Muscle layer of colon (tissue), 2 donors: Measurements from ENCODE around the gene CUL1.

Source experiments
- H3K27ac ChIP-seq: one replicate; pipeline ENCODE4 v1.7.0; 2013; ENCODE audit warnings: low read depth, mild to moderate bottlenecking, low read length, moderate library complexity
- H3K27me3 ChIP-seq, 2 donors: one replicate each; pipeline ENCODE4 v1.7.0; 2013; ENCODE audit warnings: low read length in 2 of 2, mild to moderate bottlenecking in 2 of 2; ENCODE audit not compliant: insufficient read depth in 2 of 2, control insufficient read depth in 1 of 2
- H3K36me3 ChIP-seq: one replicate; pipeline ENCODE4 v1.7.0; 2013; ENCODE audit warnings: mild to moderate bottlenecking, low read length; ENCODE audit not compliant: insufficient read depth
- H3K4me1 ChIP-seq: one replicate; pipeline ENCODE4 v1.7.0; 2013; ENCODE audit warnings: mild to moderate bottlenecking, low read length; ENCODE audit not compliant: insufficient read depth
- H3K4me3 ChIP-seq, 2 donors: one replicate each; pipeline ENCODE4 v1.7.0; 2013; ENCODE audit warnings: low read length in 2 of 2, low read depth in 1 of 2, mild to moderate bottlenecking in 1 of 2, moderate library complexity in 1 of 2
- H3K9ac ChIP-seq: one replicate; pipeline ENCODE4 v1.7.0; 2013; ENCODE audit warnings: low read length
- H3K9me3 ChIP-seq: one replicate; pipeline ENCODE4 v1.7.0; 2013; ENCODE audit warnings: mild to moderate bottlenecking, low read length
- donor health status: abdominal sarcoma.
- donor health status: Adenocarcinoma of cecum.

Gene CUL1

GRCh38 chr7:148698397-148699023 lies at the start of gene CUL1:
CUL1 (plus strand) TSS chr7:148698903; CDS start chr7:148730123, 31,220 bp downstream.
- Histone ChIP-seq H3K36me3 (no peaks in the 10 kb centered on the region), H3K4me1 (peaks cover 28% of the 10 kb centered on the region), H3K9me3 (no peaks in the 10 kb centered on the region), H3K9ac (peak within 1 kb of the TSS; percentile 88), H3K27ac (peak within 1 kb of the TSS; percentile 98), H3K4me3 (peak within 1 kb of the TSS; percentile 75 to 81), H3K27me3 (no peaks in the 10 kb centered on the region)

GRCh38 chr7:148650232-148650858 lies 48.4 kb upstream of the CUL1 start:
- H3K27me3 ChIP-seq: no peaks in the 10 kb centered on the region
- no peak overlapping the region for H3K9ac ChIP-seq
- H3K36me3 ChIP-seq: no peaks in the 10 kb centered on the region
- no peaks in the 10 kb centered on the region for H3K4me1 ChIP-seq
- H3K9me3 ChIP-seq: no peaks in the 10 kb centered on the region
- H3K4me3 ChIP-seq: no peak overlapping the region
- H3K27ac ChIP-seq: no peak overlapping the region

- Histone ChIP-seq H3K9ac (no peak overlapping the region), H3K4me3 (no peak overlapping the region), H3K36me3 (no peaks in the 10 kb centered on the region), H3K27ac (no peak overlapping the region), H3K4me1 (no peaks in the 10 kb centered on the region), H3K9me3 (no peaks in the 10 kb centered on the region), H3K27me3 (no peaks in the 10 kb centered on the region)
Measured at GRCh38 chr7:148652773-148653172, 45.9 kb upstream of the CUL1 start.

DNA sequence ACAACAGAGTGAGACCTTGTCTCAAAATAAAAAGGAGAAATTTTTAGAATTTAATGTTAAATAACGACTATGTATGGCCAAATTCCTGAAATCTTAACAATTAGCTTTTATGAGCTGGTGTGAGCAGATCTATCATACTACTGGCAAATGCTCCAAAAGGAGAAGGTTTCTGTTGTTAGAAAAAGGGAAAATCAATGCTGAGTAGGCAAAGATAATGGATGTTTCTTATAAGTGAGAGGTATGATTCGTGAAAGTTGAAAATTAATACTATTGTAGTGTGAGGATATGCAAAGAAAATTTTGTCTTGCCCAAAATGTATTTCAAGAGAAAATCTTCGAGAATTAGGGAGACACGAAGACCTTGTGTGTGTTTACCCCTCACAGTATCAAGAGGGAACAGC lies 40.8 kb upstream of the CUL1 start:
- Histone ChIP-seq H3K4me3 (no peak overlapping the region), H3K36me3 (no peaks in the 10 kb centered on the region), H3K9me3 (no peaks in the 10 kb centered on the region), H3K4me1 (no peaks in the 10 kb centered on the region), H3K9ac (no peak overlapping the region), H3K27me3 (no peaks in the 10 kb centered on the region), H3K27ac (no peak overlapping the region)

DNA sequence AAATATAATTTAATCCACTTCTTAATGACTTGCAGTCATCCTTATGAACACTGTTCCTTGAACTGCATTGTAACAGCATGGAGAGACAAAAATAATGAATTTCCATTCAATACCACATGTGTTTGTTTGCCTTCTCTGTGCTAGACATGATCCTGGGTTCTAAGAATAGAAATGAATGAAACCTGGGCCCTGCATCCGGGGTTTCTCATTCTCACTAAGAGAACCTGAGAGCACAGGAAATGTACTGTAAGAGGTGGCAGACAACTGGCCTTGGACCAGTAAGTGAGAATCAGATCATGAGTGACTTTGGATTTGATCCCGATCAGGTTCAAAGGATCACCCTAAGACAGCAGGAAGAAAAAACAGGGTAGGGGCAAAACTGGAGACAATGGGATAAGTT lies 37.2 kb upstream of the CUL1 start:
- Histone ChIP-seq H3K4me3 (no peak overlapping the region), H3K9ac (no peak overlapping the region), H3K9me3 (no peaks in the 10 kb centered on the region), H3K27ac (no peak overlapping the region), H3K27me3 (no peaks in the 10 kb centered on the region), H3K4me1 (no peaks in the 10 kb centered on the region), H3K36me3 (no peaks in the 10 kb centered on the region)

GRCh38 chr7:148662646-148663045 lies 36.1 kb upstream of the CUL1 start:
- no peaks in the 10 kb centered on the region for H3K9me3 ChIP-seq
- no peaks in the 10 kb centered on the region for H3K36me3 ChIP-seq
- H3K27ac ChIP-seq: no peak overlapping the region
- no peak overlapping the region for H3K9ac ChIP-seq
- no peaks in the 10 kb centered on the region for H3K27me3 ChIP-seq
- H3K4me3 ChIP-seq: no peak overlapping the region
- no peaks in the 10 kb centered on the region for H3K4me1 ChIP-seq

DNA sequence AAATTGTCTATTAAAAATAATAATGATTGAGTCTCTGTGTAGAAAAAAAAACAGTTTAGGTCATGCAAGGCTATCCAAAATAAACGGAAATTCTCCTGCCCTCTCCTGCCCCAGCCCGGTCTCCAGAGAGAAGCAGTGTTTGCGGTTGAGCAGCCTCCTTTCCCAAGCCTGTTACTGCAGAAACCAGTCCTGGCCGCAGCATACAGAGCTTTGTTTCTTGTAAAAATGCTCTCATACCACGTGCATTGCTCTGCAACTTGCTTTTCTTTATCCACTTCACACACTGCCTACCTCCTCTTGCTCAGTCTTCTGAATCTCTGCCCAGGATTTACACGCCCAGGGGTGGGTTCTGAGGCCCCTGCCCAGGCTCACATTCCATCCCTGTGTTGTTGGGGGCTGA lies 34.4 kb upstream of the CUL1 start:
- no peak overlapping the region for H3K9ac ChIP-seq
- H3K4me3 ChIP-seq: no peak overlapping the region
- no peaks in the 10 kb centered on the region for H3K4me1 ChIP-seq
- H3K36me3 ChIP-seq: no peaks in the 10 kb centered on the region
- no peak overlapping the region for H3K27ac ChIP-seq
- no peaks in the 10 kb centered on the region for H3K27me3 ChIP-seq
- no peaks in the 10 kb centered on the region for H3K9me3 ChIP-seq

GRCh38 chr7:148665221-148665620 lies 33.5 kb upstream of the CUL1 start:
- H3K4me3 ChIP-seq: no peak overlapping the region
- no peaks in the 10 kb centered on the region for H3K4me1 ChIP-seq
- no peaks in the 10 kb centered on the region for H3K27me3 ChIP-seq
- H3K9me3 ChIP-seq: no peaks in the 10 kb centered on the region
- H3K9ac ChIP-seq: no peak overlapping the region
- no peaks in the 10 kb centered on the region for H3K36me3 ChIP-seq
- H3K27ac ChIP-seq: no peak overlapping the region

DNA sequence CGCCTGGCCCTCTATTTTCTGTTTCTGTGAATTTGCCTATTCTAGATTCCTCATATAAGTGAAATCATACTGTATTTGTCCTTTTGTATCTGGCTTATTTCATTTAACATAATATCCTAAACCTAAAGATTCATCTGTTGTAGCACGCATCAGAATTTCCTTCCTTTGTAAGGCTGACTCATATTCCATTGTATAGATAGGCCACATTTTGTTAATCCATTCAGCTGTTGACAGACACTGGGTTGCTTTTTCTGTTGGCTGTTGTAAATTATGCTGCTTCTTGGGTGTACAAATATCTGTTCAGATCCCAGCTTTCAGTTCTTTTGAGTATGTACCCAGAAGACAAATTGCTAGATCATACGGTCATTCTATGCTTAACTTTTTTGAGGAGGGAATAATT lies 28.8 kb upstream of the CUL1 start:
- Histone ChIP-seq H3K9me3 (no peaks in the 10 kb centered on the region), H3K27me3 (no peaks in the 10 kb centered on the region), H3K4me3 (no peak overlapping the region), H3K27ac (no peak overlapping the region), H3K36me3 (no peaks in the 10 kb centered on the region), H3K4me1 (no peaks in the 10 kb centered on the region), H3K9ac (no peak overlapping the region)

DNA sequence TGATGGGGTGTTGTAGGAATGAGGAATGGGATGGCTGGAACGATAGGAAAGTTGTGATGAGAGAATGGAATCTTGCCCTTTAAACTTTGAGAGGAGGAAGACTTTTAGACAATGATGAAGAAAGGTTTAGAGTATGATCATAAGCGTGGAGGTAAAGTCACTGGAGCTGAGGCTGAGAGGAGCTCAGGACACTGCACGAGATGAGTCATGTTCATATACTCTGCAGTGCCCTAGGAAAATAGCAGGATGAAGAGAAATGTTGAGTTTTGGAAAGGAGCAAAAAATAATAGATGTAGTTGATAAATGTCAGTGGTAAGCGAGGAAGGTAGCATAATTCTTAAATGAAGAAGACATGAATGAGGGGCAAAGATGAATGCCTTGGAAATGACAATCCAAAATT lies 28.3 kb upstream of the CUL1 start:
- Histone ChIP-seq H3K36me3 (no peaks in the 10 kb centered on the region), H3K27me3 (no peaks in the 10 kb centered on the region), H3K27ac (no peak overlapping the region), H3K4me1 (no peaks in the 10 kb centered on the region), H3K4me3 (no peak overlapping the region), H3K9ac (no peak overlapping the region), H3K9me3 (no peaks in the 10 kb centered on the region)

GRCh38 chr7:148670807-148671206 lies 27.9 kb upstream of the CUL1 start:
- Histone ChIP-seq H3K4me3 (no peak overlapping the region), H3K9ac (no peak overlapping the region), H3K4me1 (no peaks in the 10 kb centered on the region), H3K9me3 (no peaks in the 10 kb centered on the region), H3K27ac (no peak overlapping the region), H3K27me3 (no peaks in the 10 kb centered on the region), H3K36me3 (no peaks in the 10 kb centered on the region)

- H3K9ac ChIP-seq: no peak overlapping the region
- H3K36me3 ChIP-seq: no peaks in the 10 kb centered on the region
- no peak overlapping the region for H3K4me3 ChIP-seq
- no peaks in the 10 kb centered on the region for H3K4me1 ChIP-seq
- no peaks in the 10 kb centered on the region for H3K27me3 ChIP-seq
- H3K9me3 ChIP-seq: no peaks in the 10 kb centered on the region
- no peak overlapping the region for H3K27ac ChIP-seq
Measured at GRCh38 chr7:148672041-148672440, 26.7 kb upstream of the CUL1 start.
